Activated CD4-positive, alpha-beta T cell treated with anti-CD3 and anti-CD28 coated beads, Interleukin-2, amount 50 U/mL, for 48 hours (primary cell): ENCODE measurements around the gene FOXN4.

ENCODE experiments used
- DNase-seq, 2 experiments: peaks; one replicate each; pipeline ENCODE4 v3.0.0-alpha.2; 2020

Gene FOXN4

DNA sequence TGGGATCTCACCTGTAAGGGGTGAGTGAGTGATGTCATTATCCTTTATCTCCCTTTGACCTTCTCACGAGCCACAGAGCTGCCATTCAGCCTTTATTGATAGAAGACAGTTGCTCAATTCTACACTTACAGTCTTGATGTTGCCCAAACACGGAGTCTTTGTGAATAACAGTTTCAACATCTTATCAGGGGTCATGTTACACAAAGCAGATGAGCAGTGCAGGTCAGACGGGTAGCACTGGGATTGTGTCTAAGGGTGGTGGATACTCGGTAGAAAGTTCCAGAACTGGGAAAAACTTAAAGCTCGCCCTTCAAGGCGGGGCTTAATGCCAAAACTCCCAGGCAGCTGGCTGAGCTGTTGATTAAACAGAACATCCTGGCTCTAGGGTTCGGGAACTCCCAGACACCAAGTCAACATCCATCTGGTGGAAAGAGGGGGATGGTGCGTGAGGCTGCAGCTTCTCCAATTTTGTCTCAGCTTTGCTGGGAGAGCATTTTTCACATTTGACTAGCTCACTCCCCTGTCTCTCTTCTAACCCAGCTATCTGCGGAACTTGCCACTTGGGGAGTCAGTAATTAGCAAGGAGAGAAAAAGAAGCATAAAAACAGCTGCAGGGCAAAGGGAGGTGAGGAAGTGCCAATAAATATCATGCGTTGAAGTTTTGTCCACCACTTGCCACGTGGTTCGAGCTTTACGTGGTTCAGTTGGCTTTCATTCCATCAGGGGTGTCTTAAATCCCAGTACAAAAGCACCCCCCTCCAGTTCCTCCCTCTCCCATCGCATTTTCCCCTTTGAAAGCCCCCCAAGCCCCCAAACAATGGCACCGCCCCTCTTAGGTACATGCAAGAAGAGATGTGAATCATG, 31.0 kb downstream of the FOXN4 start:
- DNase-seq, result no peak

DNA sequence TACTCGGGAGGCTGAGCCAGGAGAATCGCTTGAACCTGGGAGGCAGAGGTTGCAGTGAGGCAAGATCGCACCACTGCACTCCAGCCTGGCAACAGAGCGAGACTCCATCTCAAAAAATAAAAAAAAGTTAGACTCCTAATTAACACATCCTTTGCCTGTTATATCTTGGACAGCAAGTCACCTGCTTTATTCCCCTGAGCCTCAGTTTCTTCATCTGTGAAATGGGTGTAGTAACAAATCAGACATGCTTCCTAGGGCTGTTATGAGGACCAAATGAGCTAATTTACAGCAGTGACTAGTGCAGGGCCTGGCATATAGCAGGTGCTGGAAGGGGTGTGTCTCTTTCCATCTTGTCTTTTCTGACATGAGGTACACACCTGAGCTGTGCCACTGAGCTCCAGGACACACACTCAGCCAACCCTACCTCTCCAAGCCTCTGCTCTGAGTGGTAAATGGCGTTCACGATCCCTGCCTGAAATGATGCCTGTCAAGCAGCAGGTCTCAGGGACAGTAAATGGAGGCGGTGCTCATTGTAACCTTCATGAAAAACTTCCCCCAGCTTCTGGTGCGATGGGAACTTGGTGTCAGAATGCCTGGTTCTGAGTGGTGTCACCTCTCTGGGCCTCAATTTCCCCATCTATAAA, 31.7 kb downstream of the FOXN4 start:
- DNase-seq, result no peak

DNA sequence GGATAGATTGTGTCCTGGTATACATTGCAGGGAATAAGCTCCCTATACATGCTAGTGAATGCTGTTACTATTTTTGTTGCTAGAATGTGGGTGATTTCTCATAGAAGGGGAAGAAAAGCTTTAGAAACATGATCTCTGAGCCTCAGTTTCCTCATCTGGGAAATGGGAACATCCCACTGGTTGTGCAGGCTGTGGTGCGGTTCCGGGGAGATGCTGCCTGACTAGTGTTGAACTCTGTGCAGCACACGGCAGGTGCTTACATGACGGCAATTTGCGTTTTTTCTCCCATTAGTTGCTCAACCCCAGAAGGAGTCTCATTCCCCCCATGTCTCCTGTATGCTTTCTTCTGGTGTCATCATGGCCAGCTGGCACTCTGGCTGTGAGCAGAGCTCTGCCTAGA, 32.9 kb downstream of the FOXN4 start:
- DNase-seq, result no peak

DNA sequence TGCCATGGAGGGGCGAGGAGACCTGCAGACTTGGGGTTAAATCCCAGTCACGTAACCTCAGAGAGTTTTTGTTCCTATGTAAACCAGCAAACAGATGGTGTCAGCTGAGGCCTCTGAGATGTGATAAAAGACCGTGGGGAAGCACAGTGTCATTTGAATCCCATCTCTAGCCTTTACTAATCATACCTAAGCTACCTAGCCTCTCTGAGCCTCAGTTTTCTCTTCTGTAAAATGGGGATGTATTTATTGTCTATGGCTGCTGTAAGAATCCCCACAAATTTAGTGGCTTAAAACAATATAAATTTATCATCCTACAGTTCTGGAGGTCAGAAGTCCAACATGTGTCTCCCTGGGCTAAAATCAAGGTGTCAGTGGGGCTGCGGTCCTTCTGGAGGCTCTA, 33.9 kb downstream of the FOXN4 start:
- DNase-seq, result no peak

DNA sequence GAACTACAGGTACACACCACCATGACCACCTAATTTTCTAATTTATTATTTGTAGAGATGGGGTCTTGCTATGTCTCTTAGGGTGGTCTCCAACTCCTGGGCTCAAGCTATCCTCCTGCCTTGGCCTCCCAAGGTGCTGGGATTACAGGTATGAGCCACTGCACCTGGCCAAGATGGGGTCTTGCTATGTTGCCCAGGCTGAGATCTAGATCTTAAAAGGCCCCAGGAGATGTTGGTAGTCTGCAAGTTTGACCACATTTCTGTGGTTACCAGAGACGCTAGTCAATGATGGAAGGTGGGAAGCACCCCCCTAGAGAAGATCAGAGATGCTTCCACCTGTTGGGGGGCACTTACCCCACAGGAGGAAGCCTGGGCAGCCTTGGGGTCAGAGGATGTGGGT, 34.7 kb downstream of the FOXN4 start:
- no peak for DNase-seq

DNA sequence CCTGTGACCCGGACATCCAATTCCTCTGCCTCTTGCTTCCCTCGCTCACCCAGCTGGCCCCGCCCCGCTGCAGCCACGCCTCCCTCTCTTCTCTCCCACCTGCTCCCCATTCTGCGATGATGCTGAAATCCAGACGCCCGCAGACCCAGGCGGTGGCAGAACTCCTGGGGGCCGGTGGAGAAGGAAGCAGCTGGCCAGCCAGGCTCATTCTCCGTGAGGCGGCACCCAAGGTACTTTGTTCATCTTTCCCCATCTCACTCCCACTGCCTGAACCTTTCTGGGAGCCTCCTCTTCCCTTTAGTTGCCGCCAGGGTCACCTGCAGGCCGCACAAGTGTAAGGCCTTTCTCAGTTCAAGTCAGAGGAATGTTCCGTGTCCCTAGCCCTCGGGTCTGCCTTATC, 35.7 kb downstream of the FOXN4 start:
- DNase-seq, result no peak

DNA sequence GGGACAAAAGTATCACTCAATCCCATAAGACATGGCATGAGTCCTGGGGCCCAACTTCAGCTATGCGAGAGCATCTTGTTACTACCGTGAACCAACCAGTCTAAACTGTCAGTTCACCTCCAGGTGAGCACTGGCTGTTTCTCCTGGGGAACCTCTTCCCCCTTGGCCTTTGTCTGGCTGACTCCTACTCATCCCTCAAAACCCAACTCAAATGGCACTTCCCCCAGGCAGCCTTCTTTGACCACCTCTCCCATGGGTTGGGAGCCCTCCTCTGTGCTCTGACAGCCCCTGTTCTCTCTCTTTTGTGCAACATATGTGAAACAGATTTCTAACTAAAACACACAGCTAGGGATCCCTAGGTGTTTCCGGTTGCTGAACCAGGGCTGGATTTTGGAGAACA, 37.7 kb downstream of the FOXN4 start:
- DNase-seq, result no peak

DNA sequence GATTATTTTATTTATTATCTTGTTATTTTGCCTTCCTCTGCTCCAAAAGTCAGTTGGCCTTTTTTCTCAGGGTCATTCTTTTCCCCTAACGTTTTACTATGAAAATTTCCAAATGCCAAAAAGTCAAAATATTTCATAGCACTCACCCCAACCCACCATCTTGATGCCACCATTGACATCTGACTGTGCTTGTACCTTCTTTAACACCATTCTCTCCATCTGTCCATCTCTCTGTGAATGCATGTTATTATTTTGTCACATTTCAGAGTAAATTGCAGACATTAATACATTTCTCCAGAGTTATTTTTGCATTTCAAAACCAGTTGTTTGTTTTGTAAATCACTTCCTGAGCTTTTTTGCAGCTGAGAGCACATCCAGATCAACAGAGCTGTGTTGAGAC, 38.6 kb downstream of the FOXN4 start:
- no peak for DNase-seq

DNA sequence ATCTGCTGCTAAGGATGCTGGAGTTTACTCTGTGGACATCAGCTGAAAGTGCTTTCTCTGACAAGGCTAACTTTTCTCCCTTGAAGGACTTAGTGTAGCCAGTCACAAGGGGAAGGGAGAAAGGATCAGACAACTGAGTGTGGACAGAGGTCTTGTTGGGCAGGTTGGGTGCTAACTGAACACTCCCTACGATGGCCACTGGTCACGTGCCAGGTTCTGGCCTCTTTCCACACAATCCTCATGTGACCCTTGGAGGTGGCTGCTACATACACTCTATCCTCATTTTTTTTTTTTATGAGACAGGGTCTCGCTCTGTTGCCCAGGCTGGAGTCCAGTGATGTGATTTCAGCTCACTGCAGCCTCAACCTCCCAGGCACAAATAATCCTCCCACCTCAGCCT, 39.7 kb downstream of the FOXN4 start:
- no peak for DNase-seq

DNA sequence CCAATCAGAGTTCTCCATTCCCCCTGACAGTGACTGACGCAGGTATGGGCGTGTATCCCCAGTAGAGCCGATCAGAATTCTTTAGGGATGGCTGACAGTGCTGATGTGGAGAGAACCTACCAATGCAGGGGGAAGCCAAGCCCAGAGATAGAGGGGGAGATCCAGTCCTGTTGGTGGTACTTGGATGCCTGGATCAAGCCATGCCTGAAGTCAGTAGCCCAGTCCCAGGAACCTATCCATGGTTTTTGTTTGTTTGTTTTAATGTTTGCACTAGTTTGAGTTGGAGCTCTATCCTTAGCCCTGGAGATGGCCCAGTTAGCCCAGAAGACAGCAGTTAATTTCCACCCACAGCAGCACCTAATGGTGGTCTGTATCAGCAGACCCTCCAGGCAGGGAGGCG, 40.2 kb downstream of the FOXN4 start:
- no peak for DNase-seq

DNA sequence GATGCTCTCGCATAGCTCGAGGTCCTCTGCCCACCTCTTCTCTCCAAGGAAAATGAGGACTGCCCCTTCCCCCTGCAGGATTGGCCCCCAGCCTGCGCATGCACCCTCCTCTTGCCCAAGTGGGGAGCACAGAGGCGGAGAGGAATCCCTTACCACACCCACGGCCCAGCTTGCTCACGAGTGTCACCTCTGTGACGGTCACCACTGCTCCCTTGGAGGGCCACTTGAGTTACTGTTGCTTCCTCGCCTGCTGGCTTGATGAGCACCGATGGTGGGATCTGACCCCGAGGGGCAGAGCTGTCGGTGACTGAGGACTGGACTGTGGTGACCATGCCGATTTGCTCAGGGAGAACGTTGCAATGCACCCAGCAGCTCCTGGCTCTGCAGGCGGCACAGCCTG, 41.7 kb downstream of the FOXN4 start:
- DNase-seq, result no peak

DNA sequence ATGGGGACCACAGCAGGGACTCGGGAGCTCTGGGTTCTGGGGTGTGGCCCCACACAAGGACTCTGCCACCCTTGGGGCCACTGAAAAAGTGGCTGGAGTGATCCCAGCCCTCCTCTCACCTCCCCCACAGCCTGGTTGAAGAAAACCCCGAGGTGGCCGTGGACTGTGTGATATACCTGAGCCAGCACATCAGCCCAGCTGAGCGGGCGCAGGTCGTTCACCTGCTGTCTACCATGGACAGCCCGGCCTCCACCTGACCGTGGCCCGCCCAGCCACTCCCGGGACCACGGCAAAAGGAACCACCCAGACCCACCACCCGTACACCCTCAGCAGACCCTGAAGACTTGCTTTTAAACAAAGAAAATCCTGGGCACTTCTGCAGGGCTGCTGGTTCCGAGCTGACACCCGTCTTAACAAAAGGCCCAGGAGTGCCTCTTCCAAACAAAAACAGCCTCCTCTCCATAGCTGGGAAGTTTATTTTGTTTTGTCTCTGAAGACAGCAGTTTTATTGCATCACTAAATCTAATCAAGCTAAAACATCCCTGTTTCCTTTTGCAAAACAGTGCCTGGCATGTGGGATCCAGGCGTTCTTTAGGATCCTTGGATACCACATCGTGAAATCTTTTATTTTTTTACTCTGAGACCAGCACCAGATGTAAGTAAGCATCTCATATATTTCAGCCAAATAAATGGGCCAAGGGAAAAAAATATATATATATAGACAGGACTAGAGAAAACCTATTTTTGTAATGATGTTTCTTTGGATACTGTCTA, 42.8 kb downstream of the FOXN4 start:
- DNase-seq, result no peak

DNA sequence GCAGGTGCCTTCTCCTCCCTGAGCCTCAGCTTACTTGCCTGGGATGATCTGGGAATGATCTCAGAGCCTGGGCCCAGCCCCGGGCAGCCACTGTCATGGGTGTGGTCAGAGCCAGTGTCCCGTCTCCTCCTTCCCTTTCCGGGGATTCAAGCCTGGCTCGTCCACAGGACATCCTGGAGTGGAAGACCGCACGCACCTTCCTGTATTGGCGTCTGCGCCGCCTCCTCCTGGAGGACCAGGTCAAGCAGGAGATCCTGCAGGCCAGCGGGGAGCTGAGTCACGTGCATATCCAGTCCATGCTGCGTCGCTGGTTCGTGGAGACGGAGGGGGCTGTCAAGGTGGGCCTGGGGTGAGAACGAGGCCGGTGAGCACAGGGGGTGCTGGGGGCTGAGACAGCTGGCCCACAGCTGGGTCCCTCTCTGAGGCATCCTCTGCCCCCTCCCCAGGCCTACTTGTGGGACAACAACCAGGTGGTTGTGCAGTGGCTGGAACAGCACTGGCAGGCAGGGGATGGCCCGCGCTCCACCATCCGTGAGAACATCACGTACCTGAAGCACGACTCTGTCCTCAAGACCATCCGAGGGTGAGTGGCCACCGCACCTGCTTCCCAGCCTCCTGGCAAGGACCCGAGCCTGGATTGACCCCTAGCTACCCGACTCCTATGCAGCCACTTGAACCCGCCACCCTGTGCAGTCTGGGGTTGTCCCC, 44.0 kb downstream of the FOXN4 start:
- DNase-seq, result no peak

DNA sequence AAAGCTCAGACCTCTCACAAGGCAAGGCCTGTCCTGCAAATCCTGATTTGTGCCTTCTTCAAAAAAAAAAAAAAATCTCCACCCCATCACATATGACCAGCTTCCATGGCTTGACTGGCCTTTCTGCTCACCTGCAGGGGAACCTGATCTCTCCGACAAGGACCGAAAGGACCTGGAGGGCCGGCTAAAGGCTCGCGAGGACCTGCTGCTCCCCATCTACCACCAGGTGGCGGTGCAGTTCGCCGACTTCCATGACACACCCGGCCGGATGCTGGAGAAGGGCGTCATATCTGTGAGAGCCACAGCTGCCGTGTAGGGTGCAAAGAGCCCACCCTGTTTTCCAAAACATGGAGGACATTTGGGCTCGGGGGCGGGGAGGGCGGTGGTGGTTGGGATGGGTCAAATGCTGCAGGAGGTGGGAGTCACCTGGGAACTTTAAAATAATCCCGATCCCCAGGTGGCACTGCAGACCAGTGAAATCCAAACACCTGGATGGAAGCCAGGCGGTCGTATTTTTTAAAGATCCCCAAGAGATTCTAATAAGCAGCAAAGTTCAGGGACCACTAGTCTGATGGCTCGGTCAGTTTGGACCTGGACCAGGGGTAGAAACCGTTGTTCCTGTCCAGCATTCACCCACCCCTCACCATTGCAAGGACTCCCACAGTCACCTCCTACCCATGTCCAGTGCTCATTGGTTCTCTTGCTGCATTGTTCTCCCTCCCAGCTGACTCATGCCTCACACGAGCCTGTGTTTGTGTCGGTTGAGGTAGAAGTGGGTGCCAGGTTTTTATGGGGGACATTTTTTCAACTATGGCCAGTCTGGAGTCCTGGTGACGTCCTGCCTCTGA, 44.8 kb downstream of the FOXN4 start:
- DNase-seq, result peak; percentile 70 to 75

DNA sequence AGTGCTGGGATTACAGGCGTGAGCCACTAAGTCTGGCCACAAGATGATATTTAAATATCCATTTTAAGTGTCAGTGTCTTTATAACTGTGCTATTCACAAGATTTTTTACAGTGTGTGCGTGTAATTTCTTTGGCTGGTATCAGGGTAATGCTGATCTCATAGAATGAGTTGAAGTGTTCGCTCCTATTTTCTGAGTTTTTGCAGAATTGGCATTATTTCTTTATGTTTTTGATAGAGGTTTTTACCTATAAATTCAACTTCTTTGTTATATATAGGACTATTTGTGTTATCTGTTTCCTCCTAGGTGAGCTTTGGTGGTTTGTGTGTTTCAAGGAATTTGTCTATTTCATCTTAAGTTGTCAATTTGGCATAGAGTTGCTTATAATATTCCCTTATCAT, 45.6 kb downstream of the FOXN4 start:
- DNase-seq, result no peak

DNA sequence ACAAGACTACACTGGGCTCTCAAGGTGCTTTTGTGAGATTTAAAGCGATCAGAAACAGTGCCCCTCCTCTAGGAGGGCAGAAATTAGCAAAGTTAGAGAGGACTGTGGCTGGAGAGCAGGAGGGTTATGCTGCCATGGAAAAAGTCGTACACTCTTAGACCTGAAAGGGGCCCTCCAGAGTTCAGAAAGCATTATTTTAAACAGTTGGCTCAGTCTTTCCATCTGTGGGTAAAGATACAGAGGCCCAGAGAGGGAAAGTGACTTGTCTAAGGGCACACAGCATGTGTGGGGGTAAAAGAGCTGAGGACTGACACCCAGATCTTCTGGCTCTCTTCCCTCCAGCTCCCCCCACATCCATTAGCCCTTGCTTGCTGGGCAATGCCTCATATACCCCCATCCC, 47.1 kb downstream of the FOXN4 start:
- DNase-seq, result no peak

DNA sequence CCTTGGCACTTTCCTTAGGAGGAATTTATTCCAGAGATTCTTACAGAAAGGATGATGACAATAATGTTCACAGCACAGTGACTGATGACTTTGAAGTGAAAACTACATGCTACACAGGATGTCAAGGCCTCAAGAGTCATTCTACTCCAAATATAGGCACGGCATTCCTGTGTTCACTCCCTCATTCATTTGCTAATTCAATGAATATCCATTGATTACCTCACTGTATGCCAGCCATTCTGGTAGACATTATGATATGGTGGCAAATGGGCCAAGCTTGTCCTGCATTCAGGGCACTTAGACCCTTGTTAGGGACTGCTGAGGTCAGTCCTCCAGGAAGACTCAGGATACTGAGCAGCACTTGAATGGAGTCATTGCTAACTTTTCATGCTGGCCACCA, 48.0 kb downstream of the FOXN4 start:
- no peak for DNase-seq

DNA sequence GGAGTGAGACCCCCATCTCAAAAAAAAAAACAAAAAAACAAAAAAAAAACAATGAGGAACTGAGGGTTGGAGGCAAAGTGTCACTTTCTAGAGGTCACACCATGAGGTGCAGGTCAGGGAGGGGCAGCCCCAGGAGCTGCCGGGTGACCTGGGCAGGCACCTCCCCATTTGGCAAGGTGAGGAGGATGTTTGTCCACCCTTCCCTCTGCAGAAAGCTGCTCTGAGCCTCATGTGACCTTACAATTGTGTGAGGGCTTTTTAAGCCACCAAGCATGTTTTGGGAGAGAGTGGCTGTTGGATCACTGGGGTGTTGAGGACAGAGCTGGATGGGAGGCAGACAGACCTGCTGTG, 49.6 kb downstream of the FOXN4 start:
- no peak for DNase-seq

DNA sequence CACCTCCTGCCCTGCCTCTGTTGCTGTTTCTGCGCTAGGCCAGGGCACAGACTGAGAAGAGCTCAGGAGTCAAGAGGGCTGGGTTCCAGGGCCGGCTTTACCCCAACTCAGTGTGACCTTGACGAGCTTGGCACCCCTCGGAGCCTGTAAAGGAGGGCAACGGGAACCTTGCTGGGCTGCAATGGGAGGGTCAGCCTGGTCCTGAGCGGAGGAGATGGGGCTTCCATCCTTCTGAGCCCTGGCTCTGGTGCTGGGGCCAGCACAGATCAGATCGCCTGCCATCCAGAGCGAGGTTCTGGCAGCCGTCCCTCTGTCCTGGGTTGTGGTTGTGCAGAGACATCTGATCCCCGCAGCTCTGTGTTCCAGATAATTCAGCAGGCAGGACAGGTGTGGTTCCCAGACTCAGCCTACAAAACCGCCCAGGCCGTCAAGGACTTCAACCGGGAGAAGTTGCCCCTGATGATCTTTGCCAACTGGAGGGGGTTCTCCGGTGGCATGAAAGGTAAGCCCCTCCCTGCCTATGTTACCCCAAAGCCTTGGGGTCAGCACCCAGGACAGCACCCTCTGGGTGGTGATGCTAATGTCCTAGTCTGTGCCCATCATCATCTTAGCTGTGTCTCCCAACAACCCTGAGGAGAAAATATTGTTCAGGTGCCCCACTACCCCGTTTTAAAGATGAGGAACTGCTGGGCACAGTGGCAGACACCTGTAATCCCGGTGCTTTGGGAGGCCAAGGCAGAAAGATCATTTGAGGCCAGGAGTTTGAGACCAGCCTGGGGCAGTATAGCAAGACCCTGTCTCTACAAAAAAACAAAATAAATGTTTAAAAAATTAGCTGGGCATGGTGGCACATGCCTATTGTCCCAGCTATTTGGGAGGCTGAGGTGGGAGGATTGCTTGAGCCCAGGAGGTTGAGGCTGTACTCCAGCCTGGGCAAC, 50.2 kb downstream of the FOXN4 start:
- DNase-seq, result no peak

DNA sequence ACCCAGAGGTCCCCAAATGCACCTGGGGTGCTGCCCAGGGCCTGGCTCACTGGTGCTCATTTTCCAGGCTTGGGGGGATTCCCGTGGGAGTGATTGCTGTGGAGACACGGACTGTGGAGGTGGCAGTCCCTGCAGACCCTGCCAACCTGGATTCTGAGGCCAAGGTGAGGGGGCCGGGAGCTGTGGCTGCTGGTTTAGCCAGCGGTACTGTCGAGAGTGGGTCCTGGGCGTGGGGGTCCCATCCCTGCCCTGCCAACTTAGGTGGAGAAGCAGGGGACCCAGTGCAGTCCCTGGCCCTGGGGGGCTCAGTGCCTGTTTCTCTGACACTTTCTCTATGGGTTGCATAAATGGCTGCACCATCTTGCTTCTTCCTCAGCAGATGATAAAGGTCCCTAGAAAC, 50.9 kb downstream of the FOXN4 start:
- DNase-seq, result no peak

DNA sequence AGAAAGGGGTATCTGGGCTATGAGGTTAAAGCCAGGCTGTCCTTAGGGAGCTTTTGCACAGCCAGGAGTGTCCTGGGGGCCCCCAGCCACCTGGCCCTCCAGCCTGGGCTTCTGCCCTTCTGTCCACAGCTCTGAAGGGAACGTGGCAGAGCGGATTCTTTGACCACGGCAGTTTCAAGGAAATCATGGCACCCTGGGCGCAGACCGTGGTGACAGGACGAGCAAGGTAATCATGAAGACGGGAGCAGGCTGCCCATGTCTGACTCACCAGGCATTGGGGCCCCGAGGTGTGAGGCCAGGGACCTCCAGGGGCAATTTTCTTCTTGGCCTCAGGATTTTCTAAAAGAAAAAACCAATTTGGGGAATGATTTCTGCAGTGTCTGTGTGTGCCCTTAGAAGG, 53.1 kb downstream of the FOXN4 start:
- no peak for DNase-seq
